GM18520 (cell line): ENCODE measurements around the gene FAM83F.
"Not testable (repeated sequence)": the region's sequence is repeated elsewhere in the genome, so short reads cannot be mapped to it uniquely, and the experiment has no call there.

Experiments
- ATAC-seq: cut with Tn5 transposase; IDR thresholded peaks from one replicate; pipeline ENCODE4 v1.9.1; 2021; ENCODE audit not compliant: unreplicated experiment

Gene FAM83F

GRCh38 chr22:39994566-39995392 lies at the start of gene FAM83F:
Gene FAM83F (plus strand): TSS chr22:39994954. CDS start chr22:39995043, 89 bp downstream.
- no peak for ATAC-seq

- no peak for ATAC-seq
Observed at GRCh38 chr22:39946126-39946502, 48.6 kb upstream of the FAM83F start.

- no peak for ATAC-seq
Observed at GRCh38 chr22:39946503-39947219, 48.1 kb upstream of the FAM83F start.

GRCh38 chr22:39947220-39948216 lies 47.2 kb upstream of the FAM83F start:
- ATAC-seq = no peak

GRCh38 chr22:39949964-39950737 lies 44.6 kb upstream of the FAM83F start:
- no peak for ATAC-seq

- not testable (repeated sequence) for ATAC-seq
Observed at GRCh38 chr22:39951603-39952293, 43.0 kb upstream of the FAM83F start.

- no peak for ATAC-seq
Observed at GRCh38 chr22:39952347-39952746, 42.4 kb upstream of the FAM83F start.

- ATAC-seq = no peak
Observed at GRCh38 chr22:39953101-39953500, 41.7 kb upstream of the FAM83F start.

GRCh38 chr22:39954584-39955055 lies 40.1 kb upstream of the FAM83F start:
- ATAC-seq = no peak

GRCh38 chr22:39955675-39956074 lies 39.1 kb upstream of the FAM83F start:
- no peak for ATAC-seq

GRCh38 chr22:39956932-39957664 lies 37.7 kb upstream of the FAM83F start:
- ATAC-seq = no peak

GRCh38 chr22:39958009-39958711 lies 36.6 kb upstream of the FAM83F start:
- no peak for ATAC-seq

- no peak for ATAC-seq
Observed at GRCh38 chr22:39958949-39959639, 35.7 kb upstream of the FAM83F start.

GRCh38 chr22:39959640-39960447 lies 34.9 kb upstream of the FAM83F start, which contains the start of gene TMA7B:
Gene TMA7B (plus strand): TSS chr22:39960397. CDS start chr22:39964375, 3,978 bp downstream.
- ATAC-seq = no peak

GRCh38 chr22:39960791-39961746 lies 33.7 kb upstream of the FAM83F start:
- ATAC-seq = peak; percentile 86

GRCh38 chr22:39962071-39962470 lies 32.7 kb upstream of the FAM83F start:
- no peak for ATAC-seq
